Neuronal stem cell (in vitro differentiated cells): ENCODE results near the gene PRH2.

ENCODE experiments used
- DNase-seq: peaks from one replicate; pipeline ENCODE4 v3.0.0-alpha.2; 2013; ENCODE audit warnings: low spot score
- H2AFZ ChIP-seq: one replicate; pipeline ENCODE4 v1.6.1; 2013; ENCODE audit warnings: mild to moderate bottlenecking, low read length, inconsistent platforms
- H2AK5ac ChIP-seq: 2 replicates; pipeline ENCODE4 v1.6.1; 2013; ENCODE audit warnings: low read depth, mild to moderate bottlenecking, inconsistent platforms, low read length, moderate library complexity, mixed read lengths
- H2BK120ac ChIP-seq: 2 replicates; pipeline ENCODE4 v1.6.1; 2013; ENCODE audit warnings: low read depth, mild to moderate bottlenecking, inconsistent platforms, low read length, moderate library complexity, mixed read lengths
- H2BK12ac ChIP-seq: one replicate; pipeline ENCODE4 v1.6.1; 2013; ENCODE audit warnings: low read length, inconsistent platforms
- H2BK15ac ChIP-seq: 2 replicates; pipeline ENCODE4 v1.6.1; 2013; ENCODE audit warnings: mild to moderate bottlenecking, low read length, inconsistent platforms, mixed read lengths
- H2BK5ac ChIP-seq: one replicate; pipeline ENCODE4 v1.6.1; 2013; ENCODE audit warnings: inconsistent platforms, mild to moderate bottlenecking, low read length, moderate library complexity
- H3K14ac ChIP-seq: one replicate; pipeline ENCODE4 v1.6.1; 2013; ENCODE audit warnings: low read length, inconsistent platforms
- H3K18ac ChIP-seq: 2 replicates; pipeline ENCODE4 v1.6.1; 2013; ENCODE audit warnings: low read length, inconsistent platforms
- H3K23ac ChIP-seq: 2 replicates; pipeline ENCODE4 v1.6.1; 2013; ENCODE audit warnings: low read depth, mild to moderate bottlenecking, mixed read lengths, low read length, inconsistent platforms; ENCODE audit not compliant: poor library complexity
- H3K27ac ChIP-seq: replicated peaks from 3 replicates; pipeline ENCODE4 v1.5.1; 2013; ENCODE audit warnings: low read length, inconsistent platforms
- H3K27me3 ChIP-seq, 3 experiments: 2 replicates each; pipeline ENCODE4 v1.6.1; 2013; ENCODE audit warnings: low read length in 3 of 3, mild to moderate bottlenecking in 2 of 3, inconsistent platforms in 1 of 3, low read depth in 1 of 3, mixed read lengths in 1 of 3, moderate library complexity in 1 of 3; ENCODE audit not compliant: control insufficient read depth in 3 of 3, insufficient read depth in 3 of 3
- H3K36me3 ChIP-seq, 2 donors: replicated peaks in 1 of 2; 2 replicates each; pipeline ENCODE4 v1.6.1; 2013; ENCODE audit warnings: low read length in 2 of 2; ENCODE audit not compliant: control insufficient read depth in 2 of 2, insufficient read depth in 2 of 2
- H3K4ac ChIP-seq: 2 replicates; pipeline ENCODE4 v1.6.1; 2013; ENCODE audit warnings: inconsistent platforms, mild to moderate bottlenecking, low read length, moderate library complexity
- H3K4me1 ChIP-seq, 2 donors: 1 replicate in 1 of 2; 2 replicates in 1 of 2; pipeline ENCODE4 v1.6.1; 2013; ENCODE audit warnings: low read length in 2 of 2, low read depth in 1 of 2; ENCODE audit not compliant: control insufficient read depth in 2 of 2, insufficient read depth in 1 of 2
- H3K4me2 ChIP-seq: one replicate; pipeline ENCODE4 v1.6.1; 2013; ENCODE audit warnings: mild to moderate bottlenecking, low read length, inconsistent platforms; ENCODE audit not compliant: insufficient read depth, poor library complexity, severe bottlenecking
- H3K4me3 ChIP-seq, 2 donors: 2 replicates each; pipeline ENCODE4 v1.5.1; 2013; ENCODE audit warnings: low read length in 2 of 2, mild to moderate bottlenecking in 2 of 2, inconsistent platforms in 1 of 2, moderate library complexity in 1 of 2
- H3K79me1 ChIP-seq: one replicate; pipeline ENCODE4 v1.6.1; 2013; ENCODE audit warnings: low read depth, mild to moderate bottlenecking, inconsistent platforms, low read length, moderate library complexity
- H3K9ac ChIP-seq: one replicate; pipeline ENCODE4 v1.6.1; 2013; ENCODE audit warnings: mild to moderate bottlenecking, low read depth, low read length, inconsistent platforms; ENCODE audit not compliant: poor library complexity
- H3K9me3 ChIP-seq, 2 donors: replicated peaks in 1 of 2; 2 replicates each; pipeline versions ENCODE3 to v1.6.1; 2013; ENCODE audit warnings: low read length in 2 of 2, mild to moderate bottlenecking in 2 of 2, inconsistent platforms in 1 of 2, low read depth in 1 of 2, mixed read lengths in 1 of 2, moderate library complexity in 1 of 2; ENCODE audit not compliant: control insufficient read depth in 2 of 2, insufficient read depth in 1 of 2
- H4K8ac ChIP-seq: one replicate; pipeline ENCODE4 v1.6.1; 2013; ENCODE audit warnings: low read depth, mild to moderate bottlenecking, inconsistent platforms, low read length, moderate library complexity
- H4K91ac ChIP-seq: one replicate; pipeline ENCODE4 v1.6.1; 2013; ENCODE audit warnings: low read length, low read depth, mild to moderate bottlenecking, inconsistent platforms; ENCODE audit not compliant: poor library complexity
- WGBS, 2 donors: extraction: QIAGEN DNeasy Blood & Tissue Kit; methylation state at CpG; one replicate each; pipeline ENCODE4 v1.1.7; 2013; ENCODE audit warnings: missing lambda C conversion rate in 2 of 2, mixed read lengths in 1 of 2; ENCODE audit not compliant: insufficient read length in 2 of 2, insufficient replicate concordance in 1 of 2; ENCODE audit errors: extremely low coverage in 2 of 2; 5-methylcytosine and 5-hydroxymethylcytosine counted together

PRH2 gene

DNA sequence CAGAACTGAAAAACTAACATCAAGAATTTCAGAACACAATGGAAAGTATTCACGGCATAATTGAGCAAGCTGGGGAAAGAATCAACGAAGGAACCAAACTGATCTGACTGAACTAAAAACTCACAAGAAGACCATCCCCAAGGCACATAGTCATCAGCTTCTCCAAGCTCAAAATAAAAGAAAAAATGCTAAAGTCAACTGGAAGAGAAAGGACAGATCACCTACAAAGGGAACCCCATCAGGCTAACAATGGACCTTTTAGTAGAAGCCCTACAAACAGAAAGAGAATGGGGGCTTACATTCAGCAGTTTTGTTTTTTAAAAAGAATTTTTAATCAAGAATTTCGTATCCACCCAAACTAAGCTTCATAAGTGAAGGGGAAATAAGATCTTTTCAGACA lies 45.9 kb downstream of the PRH2 start:
- no peak overlapping the region for H2BK12ac ChIP-seq
- H3K4me3 ChIP-seq, result no peak overlapping the region
- peaks cover 0 to 5% of the 10 kb centered on the region in 2 donors for H3K9me3 ChIP-seq
- no peak overlapping the region for H2BK120ac ChIP-seq
- H3K27ac ChIP-seq, result no peak overlapping the region
- no peak overlapping the region for H2AK5ac ChIP-seq
- H4K8ac ChIP-seq, result no peak overlapping the region
- H3K18ac ChIP-seq, result no peak overlapping the region
- peaks cover 0 to 2% of the 10 kb centered on the region in 2 donors for H3K4me1 ChIP-seq
- H3K9ac ChIP-seq, result no peak overlapping the region
- H4K91ac ChIP-seq, result no peak overlapping the region
- H2BK5ac ChIP-seq, result no peak overlapping the region
- no peaks in the 10 kb centered on the region for H3K79me1 ChIP-seq
- H3K27me3 ChIP-seq, result no peaks in the 10 kb centered on the region
- peaks cover 0 to 4% of the 10 kb centered on the region in 2 donors for H3K36me3 ChIP-seq
- H3K4ac ChIP-seq, result no peak overlapping the region
- no peak for DNase-seq
- H2AFZ ChIP-seq, result no peak overlapping the region
- no CpG with 5 or more reads among the region's 3 CpGs for WGBS, 2 donors
- no peak overlapping the region for H2BK15ac ChIP-seq
- no peak overlapping the region for H3K4me2 ChIP-seq
- H3K14ac ChIP-seq, result no peak overlapping the region
- no peak overlapping the region for H3K23ac ChIP-seq

DNA sequence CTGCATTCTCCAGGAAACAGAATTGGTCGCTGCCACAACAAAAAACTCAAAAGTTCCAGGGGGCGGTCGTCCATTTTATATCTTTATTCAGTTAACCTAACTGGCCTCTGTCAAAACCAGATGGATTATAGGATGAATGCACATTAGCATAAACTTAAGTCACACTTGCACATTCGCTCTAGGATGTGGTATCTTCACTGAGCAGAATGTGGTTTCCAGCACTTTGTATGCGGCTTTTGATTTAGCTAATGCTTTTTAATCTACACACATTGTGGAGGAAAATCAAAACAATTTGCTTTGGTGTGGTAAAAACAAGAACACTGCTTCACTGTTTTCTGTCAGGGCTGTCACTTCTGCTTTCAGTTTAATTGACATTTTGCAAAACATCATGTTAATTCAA lies 53.2 kb downstream of the PRH2 start:
- Histone ChIP-seq H3K27me3 (no peaks in the 10 kb centered on the region), H2BK15ac (no peak overlapping the region), H3K14ac (no peak overlapping the region), H4K91ac (no peak overlapping the region), H3K4me1 (no peaks in the 10 kb centered on the region), H3K4me3 (no peak overlapping the region), H2AFZ (no peak overlapping the region), H2BK120ac (no peak overlapping the region), H3K23ac (no peak overlapping the region), H2BK5ac (no peak overlapping the region), H3K79me1 (no peaks in the 10 kb centered on the region), H3K9me3 (no peaks in the 10 kb centered on the region), H3K4ac (no peak overlapping the region), H3K27ac (no peak overlapping the region), H2AK5ac (no peak overlapping the region), H4K8ac (no peak overlapping the region), H3K9ac (no peak overlapping the region), H3K36me3 (peaks cover 0 to 2% of the 10 kb centered on the region in 2 donors), H3K18ac (no peak overlapping the region), H3K4me2 (no peak overlapping the region), H2BK12ac (no peak overlapping the region)
- no CpG with 5 or more reads among the region's 5 CpGs for WGBS, 2 donors
- DNase-seq, result no peak
